ENCODE data around the gene HDAC4. TPM values are rescaled to one million over a fixed set of nuclear protein-coding genes. Genes with fewer than 3 reads are reported as not detected.

Gene HDAC4
- total RNA-seq, 1 experiment from 2014 or later: 40.1 TPM

GRCh38 chr2:239015218-239015900, 385.5 kb downstream of the HDAC4 start:
- H3K9me3 ChIP-seq (ENCODE audit: control insufficient read depth, insufficient read depth, low read depth, low read length): no peaks in the 10 kb centered on the region
- H3K27ac ChIP-seq (ENCODE audit: low read length): no peak overlapping the region
- in situ Hi-C loops (cut with HindIII; ENCODE audit: low pct_unique_long_range_greater_than_20kb, low sequenced_read_pairs): no loop called here
- TF ChIP-seq POLR2AphosphoS5 (IDR thresholded peaks at IDR 0.05; ENCODE audit: low read depth, low read length) (no peak), TCF7L2 (IDR thresholded peaks at IDR 0.05; ENCODE audit: low read depth, low read length) (no peak), CTCF (IDR thresholded peaks at IDR 0.05) (no peak), SIN3A (IDR thresholded peaks at IDR 0.05; ENCODE audit: borderline replicate concordance, insufficient read depth, low read depth, low read length) (no peak), REST (IDR thresholded peaks at IDR 0.05; ENCODE audit: insufficient read depth in 1 of 2, low read depth in 2 of 2, low read length in 1 of 2) (no peak)
- intact Hi-C loops (cut with micrococcal nuclease; ENCODE audit: unreplicated experiment): no loop called here
- H3K4me1 ChIP-seq (ENCODE audit: control insufficient read depth, insufficient read depth, low read length): no peaks in the 10 kb centered on the region
- DNase-seq (ENCODE audit: low read depth, low spot score): no peak
- POLR2A ChIA-PET: no interaction called here
- no peaks in the 10 kb centered on the region for H3K36me3 ChIP-seq (ENCODE audit: control insufficient read depth, insufficient read depth, low read length)
- no peak for ATAC-seq
- no peak overlapping the region for H3K4me3 ChIP-seq (ENCODE audit: low read depth in 2 of 2, low read length in 2 of 2)
- no peaks in the 10 kb centered on the region; the same call in 1 of the 2 replicates for H3K27me3 ChIP-seq (ENCODE audit: control insufficient read depth, insufficient read depth, low read length)
- CTCF ChIA-PET: no interaction called here
- no TSS peak for BruUV-seq (replicated peaks)

GRCh38 chr2:239014458-239015217, 386.2 kb downstream of the HDAC4 start:
- intact Hi-C loops (cut with micrococcal nuclease; ENCODE audit: unreplicated experiment): no loop called here
- CTCF ChIA-PET: no interaction called here

More at GRCh38 chr2:239014458-239015217, 386.2 kb downstream of the HDAC4 start:
- Histone ChIP-seq H3K27ac (ENCODE audit: low read length) (no peak overlapping the region), H3K4me1 (ENCODE audit: control insufficient read depth, insufficient read depth, low read length) (no peaks in the 10 kb centered on the region), H3K36me3 (ENCODE audit: control insufficient read depth, insufficient read depth, low read length) (no peaks in the 10 kb centered on the region), H3K27me3 (ENCODE audit: control insufficient read depth, insufficient read depth, low read length) (no peaks in the 10 kb centered on the region; the same call in 1 of the 2 replicates), H3K9me3 (ENCODE audit: control insufficient read depth, insufficient read depth, low read depth, low read length) (no peaks in the 10 kb centered on the region), H3K4me3 (ENCODE audit: low read depth in 2 of 2, low read length in 2 of 2) (no peak overlapping the region)
- ATAC-seq (no peak), DNase-seq (ENCODE audit: low read depth, low spot score) (no peak)
- TF ChIP-seq POLR2AphosphoS5 (IDR thresholded peaks at IDR 0.05; ENCODE audit: low read depth, low read length): no peak
- TF ChIP-seq CTCF (IDR thresholded peaks at IDR 0.05): no peak
- TF ChIP-seq TCF7L2 (IDR thresholded peaks at IDR 0.05; ENCODE audit: low read depth, low read length): no peak
- TF ChIP-seq REST (IDR thresholded peaks at IDR 0.05; ENCODE audit: insufficient read depth in 1 of 2, low read depth in 2 of 2, low read length in 1 of 2): no peak
- TF ChIP-seq SIN3A (IDR thresholded peaks at IDR 0.05; ENCODE audit: borderline replicate concordance, insufficient read depth, low read depth, low read length): no peak
- no TSS peak for BruUV-seq (replicated peaks)
- POLR2A ChIA-PET: no interaction called here
- in situ Hi-C loops (cut with HindIII; ENCODE audit: low pct_unique_long_range_greater_than_20kb, low sequenced_read_pairs): no loop called here
